ENCODE data around the gene AHDC1. TPM values are rescaled to one million over a fixed set of nuclear protein-coding genes. Genes with fewer than 3 reads are reported as not detected.

The AHDC1 gene
- total and polyA plus RNA-seq, 2 donors (not counting 3 experiments of a cell fraction or from before 2014, with no cell fraction given) = 7.0 to 32.1 TPM

GRCh38 chr1:27569088-27569460 lies 34.9 kb downstream of the AHDC1 start:
- no peak overlapping the region for H3K4me2 ChIP-seq (ENCODE audit: insufficient read depth, low read length)
- POLR2A ChIA-PET = interaction anchor here (1.9 kb wide), 1 partner anchor 12 kb away, joined by 4 read pairs; no protein-coding TSS in a partner anchor
- peaks cover 0 to 2% of the 10 kb centered on the region in 2 experiments for H3K36me3 ChIP-seq (ENCODE audit: control insufficient read depth in 2 of 2, extremely low read depth in 1 of 2, insufficient read depth in 2 of 2, low read length in 2 of 2)
- no peak overlapping the region for H3K4me3 ChIP-seq (replicated peaks in 1 of 3; ENCODE audit: insufficient read depth in 1 of 3, low read depth in 1 of 3, low read length in 3 of 3)
- peaks cover 5% of the 10 kb centered on the region for H3K79me2 ChIP-seq (ENCODE audit: control insufficient read depth, insufficient read depth, low read length)
- no peak overlapping the region for H3K9ac ChIP-seq (replicated peaks; ENCODE audit: extremely low read depth, insufficient read depth, low read length)
- dilution Hi-C loops (cut with MboI; ENCODE audit: extremely low pct_ligation_motif_present, low sequenced_read_pairs) = no loop called here
- H3K4me1 ChIP-seq (ENCODE audit: control insufficient read depth, extremely low read depth, insufficient read depth, low read length) = peaks cover 9% of the 10 kb centered on the region
- FAIRE-seq (no peak), DNase-seq (ENCODE audit: low read depth, low spot score) (no peak)
- H2AFZ ChIP-seq (ENCODE audit: low read depth, low read length) = no peak overlapping the region
- no peaks in the 10 kb centered on the region for H4K20me1 ChIP-seq (replicated peaks; ENCODE audit: control insufficient read depth, extremely low read depth, insufficient read depth, low read length)
- CTCF ChIA-PET = interaction anchor here (0.6 to 9.1 kb wide), 14 partner anchors 9 to 203 kb away, joined by 3 to 112 read pairs (median 4); partner anchors contain the start of genes AHDC1 and MAP3K6
- H3K9me3 ChIP-seq (replicated peaks; ENCODE audit: control insufficient read depth, insufficient read depth, low read length) = no peaks in the 10 kb centered on the region
- H3K27me3 ChIP-seq (ENCODE audit: control insufficient read depth in 2 of 2, insufficient read depth in 2 of 2, low read length in 2 of 2) = no peaks in the 10 kb centered on the region
- H3K27ac ChIP-seq (ENCODE audit: insufficient read depth, low read depth, low read length) = no peak overlapping the region
- no peaks in the 10 kb centered on the region for H3K9me1 ChIP-seq (replicated peaks; ENCODE audit: control insufficient read depth, extremely low read depth, insufficient read depth, low read length)
- BruUV-seq (replicated peaks) = no TSS peak
- intact Hi-C loops (cut with micrococcal nuclease) = no loop called here
- TF ChIP-seq MAX (IDR thresholded peaks at IDR 0.05; ENCODE audit: insufficient read depth, insufficient read length) = no peak
- TF ChIP-seq FOS (IDR thresholded peaks at IDR 0.05; ENCODE audit: borderline replicate concordance, insufficient read depth, low read length) = no peak

DNA sequence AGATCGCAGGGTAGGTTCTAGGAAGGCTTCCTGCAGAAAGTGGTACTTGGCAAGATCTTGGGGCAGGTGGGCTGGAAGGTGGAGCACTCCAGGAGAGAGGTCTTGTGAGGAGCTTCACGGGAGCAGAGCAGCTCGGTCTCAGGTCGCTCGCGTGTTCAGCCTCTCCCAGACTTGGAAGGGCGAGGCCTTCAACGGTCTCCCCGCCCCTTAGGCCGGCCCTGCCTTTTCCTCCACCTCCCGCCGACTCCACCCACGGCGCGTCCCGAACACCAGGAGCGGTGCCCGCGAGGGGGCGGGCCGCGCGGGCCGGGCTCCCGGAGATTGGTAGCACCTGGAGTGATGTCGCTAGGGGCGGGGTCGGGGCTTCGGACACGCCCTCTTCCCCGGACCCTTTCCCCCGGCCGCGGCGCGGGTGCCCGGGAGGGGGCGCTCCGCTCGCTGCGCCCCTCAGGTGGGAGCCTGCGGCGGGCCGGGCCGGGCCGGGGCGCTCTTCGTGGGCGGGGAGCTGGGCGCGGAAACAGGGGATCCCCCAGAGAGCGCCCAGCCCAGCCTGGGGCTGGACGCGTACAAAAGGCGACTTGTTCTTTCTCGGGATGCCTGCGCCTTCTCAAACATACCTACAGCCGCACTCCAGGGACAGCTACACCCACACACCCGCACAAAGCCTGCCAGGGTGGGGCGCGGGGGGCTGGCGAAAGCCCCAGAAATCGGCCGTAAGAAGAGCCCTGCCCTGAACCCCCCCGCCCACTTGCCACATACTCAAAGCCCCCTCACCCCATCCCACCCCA lies 35.5 kb downstream of the AHDC1 start:
- ChIA-PET CTCF (interaction anchor here (0.6 to 9.1 kb wide), 16 partner anchors 10 to 202 kb away, joined by 3 to 112 read pairs (median 4); partner anchors contain the start of genes AHDC1 and MAP3K6), POLR2A (no interaction called here)
- Histone ChIP-seq H3K9me1 (replicated peaks; ENCODE audit: control insufficient read depth, extremely low read depth, insufficient read depth, low read length) (no peaks in the 10 kb centered on the region), H4K20me1 (replicated peaks; ENCODE audit: control insufficient read depth, extremely low read depth, insufficient read depth, low read length) (no peaks in the 10 kb centered on the region), H3K9ac (replicated peaks; ENCODE audit: extremely low read depth, insufficient read depth, low read length) (no peak overlapping the region), H3K9me3 (replicated peaks; ENCODE audit: control insufficient read depth, insufficient read depth, low read length) (no peaks in the 10 kb centered on the region), H3K4me2 (ENCODE audit: insufficient read depth, low read length) (no peak overlapping the region), H3K4me3 (replicated peaks in 1 of 3; ENCODE audit: insufficient read depth in 1 of 3, low read depth in 1 of 3, low read length in 3 of 3) (no peak overlapping the region), H3K79me2 (ENCODE audit: control insufficient read depth, insufficient read depth, low read length) (peaks cover 5% of the 10 kb centered on the region), H2AFZ (ENCODE audit: low read depth, low read length) (no peak overlapping the region), H3K4me1 (ENCODE audit: control insufficient read depth, extremely low read depth, insufficient read depth, low read length) (peaks cover 10% of the 10 kb centered on the region), H3K27ac (ENCODE audit: insufficient read depth, low read depth, low read length) (no peak overlapping the region), H3K36me3 (ENCODE audit: control insufficient read depth in 2 of 2, extremely low read depth in 1 of 2, insufficient read depth in 2 of 2, low read length in 2 of 2) (peaks cover 0 to 2% of the 10 kb centered on the region in 2 experiments), H3K27me3 (ENCODE audit: control insufficient read depth in 2 of 2, insufficient read depth in 2 of 2, low read length in 2 of 2) (no peaks in the 10 kb centered on the region)
- BruUV-seq (replicated peaks) = no TSS peak
- dilution Hi-C loops (cut with MboI; ENCODE audit: extremely low pct_ligation_motif_present, low sequenced_read_pairs) (no loop called here), intact Hi-C loops (cut with micrococcal nuclease) (loop anchor here (1.0 kb wide), 2 partner anchors 11 to 36 kb away; partner anchors contain the start of gene AHDC1)
- DNase-seq (ENCODE audit: low read depth, low spot score) (peak; percentile 91), FAIRE-seq (peak; percentile 93)
- peak; percentile 70 to 79 for TF ChIP-seq CTCF (IDR thresholded peaks at IDR 0.05; ENCODE audit: extremely low read depth in 1 of 2, insufficient read depth in 1 of 2, low read depth in 1 of 2, low read length in 2 of 2)
- no peak for TF ChIP-seq MYC (IDR thresholded peaks at IDR 0.05; ENCODE audit: low read depth, low read length)
